Caki2 (cell line): Measurements from ENCODE around the gene WDR5B. TPM values are rescaled to one million over a fixed set of nuclear protein-coding genes. Genes with fewer than 3 reads are reported as not detected.
"Not testable (repeated sequence)": the region's sequence is repeated elsewhere in the genome, so short reads cannot be mapped to it uniquely, and the experiment has no call there.

Experiments
- DNase-seq: peaks from one replicate; pipeline ENCODE4 v3.0.0-alpha.2; 2015; ENCODE audit warnings: low read depth
- in situ Hi-C: cut with HindIII; loops from 2 replicates; pipeline ENCODE4 v1.10.0; 2016; ENCODE audit warnings: low sequenced_read_pairs, low pct_unique_long_range_greater_than_20kb, mixed read lengths
- total RNA-seq: library from RNA; depleted of rRNA; stranded (reverse); fragments of >200 nt; shearing (Covaris generic); gene quantifications from 2 replicates; pipeline ENCODE4 v1.2.3, GENCODE V29; 2014; ENCODE audit warnings: low replicate concordance; rRNA removed

Gene WDR5B
- 2.4 and 3.1 TPM in 2 replicates for total RNA-seq

DNA sequence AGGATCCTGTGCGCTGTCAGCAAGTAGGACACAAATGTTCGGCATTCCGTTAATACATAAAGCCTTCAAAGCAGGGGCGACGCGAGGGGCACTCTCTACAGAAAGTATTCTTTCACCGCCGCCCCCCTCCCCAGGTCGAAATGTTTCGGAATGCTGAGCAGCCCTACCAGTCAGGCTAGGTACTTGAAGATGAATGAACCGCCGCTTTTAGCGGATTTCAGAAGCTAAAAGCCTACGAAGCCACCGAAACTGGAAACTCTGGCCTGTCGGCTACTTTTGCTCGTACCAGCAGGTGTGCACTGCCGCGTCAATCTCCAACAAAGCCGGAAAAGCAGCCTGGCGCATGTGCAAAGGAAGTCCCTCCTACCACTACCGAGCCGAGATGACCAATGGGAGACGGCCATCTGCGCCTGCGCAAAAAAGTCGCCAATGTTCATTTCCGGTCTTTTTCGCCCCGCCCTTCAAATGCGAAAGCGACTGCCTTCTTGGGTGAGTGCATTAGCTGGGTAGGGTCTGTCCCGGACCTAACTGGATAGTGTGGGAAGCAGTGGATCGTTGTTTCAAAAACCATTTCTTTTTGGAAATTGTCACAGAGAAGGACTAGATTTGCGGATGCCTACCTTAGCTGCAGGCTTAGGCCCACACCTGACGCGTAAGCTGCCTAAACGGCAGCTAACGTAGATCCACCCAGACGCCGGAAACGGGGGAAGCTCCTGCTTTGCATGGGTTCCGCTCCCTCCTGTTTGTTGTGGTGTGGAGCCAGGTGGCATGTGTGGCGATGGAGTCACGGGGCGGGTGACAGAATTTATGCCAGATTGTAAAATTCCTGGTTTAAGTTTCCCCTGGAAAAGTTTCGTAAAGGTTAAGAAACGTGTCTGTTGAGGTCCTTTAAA, at the start of gene WDR5B:
TSS of gene WDR5B (minus strand) at position 301 of the 893 bp plus-strand sequence. CDS start 534 bp downstream, outside the sequence.
- in situ Hi-C loops = no loop called here
- DNase-seq = peak; percentile 96

DNA sequence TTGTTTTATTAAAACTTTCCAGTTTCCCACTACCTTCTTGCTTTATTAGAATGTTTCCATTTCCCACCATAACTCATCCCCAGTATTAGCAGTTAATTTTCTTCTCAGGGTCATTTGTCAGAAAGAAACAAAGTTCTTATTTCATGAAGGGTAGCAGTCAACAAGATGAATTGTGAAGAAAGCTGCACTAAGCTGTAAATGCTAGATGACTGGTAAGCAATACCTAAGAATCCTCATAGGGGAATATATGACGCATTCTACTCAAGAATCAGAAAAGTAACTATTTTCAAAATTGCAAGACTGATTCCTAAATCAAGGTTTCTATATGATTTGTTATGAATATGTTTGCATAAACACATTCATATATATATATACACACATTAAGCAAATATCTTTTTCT, 48.8 kb upstream of the WDR5B start:
- DNase-seq = no peak
- in situ Hi-C loops = no loop called here

DNA sequence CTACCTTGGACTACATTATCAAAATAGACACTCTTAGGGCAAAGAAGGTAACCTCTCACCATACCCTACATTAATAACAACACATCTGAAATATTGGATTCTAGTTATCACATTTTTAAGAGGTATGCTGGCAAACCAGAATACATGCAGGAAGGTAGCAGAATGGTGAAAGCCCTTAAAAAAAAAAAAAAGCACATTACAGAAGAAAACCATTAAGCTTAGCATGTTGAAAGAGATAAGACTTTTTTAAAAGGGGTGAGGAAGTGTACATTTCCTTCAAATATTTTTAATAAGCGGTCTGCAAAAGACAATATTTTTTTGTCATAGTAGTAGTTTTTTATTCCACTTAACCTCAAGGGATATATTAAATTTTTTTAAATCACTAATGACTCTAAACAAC, 46.5 kb upstream of the WDR5B start:
- in situ Hi-C loops = no loop called here
- no peak for DNase-seq

DNA sequence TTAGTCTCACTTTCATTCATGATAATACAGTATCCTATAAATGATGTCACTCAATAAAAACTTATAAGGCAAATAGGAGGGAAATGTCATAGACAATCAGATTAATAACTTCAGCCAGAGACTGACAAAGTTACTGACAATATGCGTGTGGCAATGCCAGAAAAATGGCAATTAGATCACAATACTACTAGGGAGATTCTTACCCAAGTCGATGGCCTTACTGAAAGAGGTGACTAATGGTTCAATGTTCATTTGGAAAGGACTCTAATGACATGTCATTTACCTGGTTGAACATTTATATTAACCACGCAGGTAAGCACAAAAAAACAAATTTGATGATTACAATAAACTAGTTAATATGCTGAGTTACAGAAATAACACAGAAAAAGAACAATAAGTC, 45.9 kb upstream of the WDR5B start:
- in situ Hi-C loops = no loop called here
- DNase-seq = no peak

DNA sequence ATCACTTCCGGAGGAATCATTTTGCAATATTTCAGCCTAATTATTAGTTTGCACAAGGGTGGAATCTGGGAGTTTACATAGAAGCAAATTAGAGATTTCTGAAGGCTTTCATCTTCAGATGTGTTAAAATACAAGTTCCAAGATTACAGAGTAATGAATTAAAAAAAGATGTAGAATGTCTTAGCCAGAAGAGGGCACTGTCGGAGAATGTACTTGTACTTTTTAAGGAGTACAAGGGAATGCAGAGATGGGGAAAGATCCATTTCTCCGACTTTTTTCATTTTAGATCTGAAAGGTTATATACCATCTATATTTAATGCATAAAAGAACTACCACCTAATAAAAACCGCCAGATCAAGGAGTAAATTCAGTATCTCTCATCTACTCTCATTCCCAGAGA, 43.1 kb upstream of the WDR5B start:
- in situ Hi-C loops = no loop called here

DNA sequence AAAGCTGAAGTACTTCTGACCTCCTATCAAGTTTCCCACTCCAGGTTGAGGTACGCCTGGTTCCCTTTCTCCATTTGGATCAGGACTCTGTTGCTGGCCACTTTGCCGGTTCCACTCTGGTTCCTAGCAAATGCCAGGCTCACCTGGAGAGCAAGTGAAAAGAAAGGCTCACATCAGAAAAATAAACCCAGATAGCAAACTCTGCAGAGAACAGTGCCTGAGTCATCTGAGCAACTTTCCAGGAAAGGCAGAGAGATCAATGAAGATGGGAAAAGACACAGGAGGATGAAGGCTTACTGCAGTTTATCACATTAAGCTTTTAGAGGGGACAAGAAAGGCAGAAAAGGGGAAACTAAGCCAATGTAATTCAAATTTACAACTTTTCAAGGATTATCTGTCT, 41.8 kb upstream of the WDR5B start:
- in situ Hi-C loops = no loop called here

More for the DNA sequence above, 43.1 kb upstream of the WDR5B start:
- peak; percentile 26 for DNase-seq

DNA sequence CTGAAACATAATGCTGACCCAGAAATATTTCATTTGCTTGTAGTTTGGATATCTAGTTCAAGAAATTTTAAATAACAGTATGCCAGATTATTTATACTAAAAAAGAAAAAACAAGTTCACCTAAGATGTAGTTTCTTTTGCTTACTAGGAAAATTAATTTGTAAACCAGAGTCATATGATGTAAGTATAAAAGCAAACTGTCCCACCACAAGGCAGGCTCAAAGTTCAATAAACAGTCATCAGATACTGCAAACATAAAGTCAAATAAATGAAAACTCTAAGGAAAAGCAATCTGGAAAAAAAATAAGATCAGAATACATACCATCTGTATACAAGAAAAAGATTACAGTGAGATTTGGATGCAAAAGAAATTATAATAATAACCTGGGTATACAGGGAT, 40.2 kb upstream of the WDR5B start:
- no peak for DNase-seq
- in situ Hi-C loops = no loop called here

More for the DNA sequence above, 41.8 kb upstream of the WDR5B start:
- no peak for DNase-seq

DNA sequence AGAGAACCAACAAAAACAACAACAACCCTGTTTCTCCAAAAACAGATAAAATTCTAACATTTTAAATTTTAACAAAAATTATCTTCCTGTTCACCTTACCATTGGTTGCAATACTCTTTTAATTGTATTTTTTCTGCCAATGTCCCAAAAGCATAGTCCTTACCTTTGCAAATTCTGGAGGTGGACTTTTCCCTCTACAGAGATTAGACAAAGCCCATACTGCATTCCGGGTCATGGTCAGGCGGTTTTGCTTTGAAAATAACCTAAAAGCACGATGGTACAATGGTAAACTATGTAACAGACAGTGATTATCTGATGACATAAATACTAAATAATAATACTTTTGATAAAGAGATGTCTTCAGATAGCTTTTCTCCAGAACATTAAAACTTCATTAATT, 35.5 kb upstream of the WDR5B start:
- in situ Hi-C loops = no loop called here
- DNase-seq = no peak

DNA sequence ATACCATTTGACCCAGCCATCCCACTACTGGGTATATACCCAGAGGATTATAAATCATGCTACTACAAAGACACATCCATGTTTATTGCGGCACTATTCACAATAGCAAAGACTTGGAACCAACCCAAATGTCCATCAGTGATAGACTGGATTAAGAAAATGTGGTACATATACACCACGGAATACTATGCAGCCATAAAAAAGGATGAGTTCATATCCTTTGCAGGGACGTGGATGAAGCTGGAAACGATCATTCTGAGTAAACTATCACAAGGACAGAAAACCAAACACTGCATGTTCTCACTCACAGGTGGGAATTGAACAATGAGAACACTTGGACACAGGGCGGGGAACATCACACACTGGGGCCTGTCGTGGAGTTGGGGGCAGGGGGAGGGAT, 32.4 kb upstream of the WDR5B start:
- in situ Hi-C loops, DNase-seq: not testable (repeated sequence)

DNA sequence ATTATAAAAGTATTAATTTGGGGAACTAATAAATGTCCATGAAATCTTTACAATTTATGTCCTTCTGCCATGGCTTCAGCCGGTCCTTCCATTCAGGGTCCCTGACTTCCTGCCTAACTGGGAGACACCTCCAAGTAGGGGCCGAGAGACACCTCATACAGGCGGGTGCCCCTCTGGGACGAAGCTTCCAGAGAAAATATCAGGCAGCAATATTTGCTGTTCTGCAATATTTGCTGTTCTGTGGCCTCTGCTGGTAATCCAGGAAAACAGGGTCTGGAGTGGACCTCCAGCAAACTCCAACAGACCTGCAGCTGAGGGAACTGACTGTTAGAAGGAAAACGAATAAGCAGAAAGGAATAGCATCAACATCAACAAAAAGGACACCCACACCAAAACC, 28.6 kb upstream of the WDR5B start:
- DNase-seq, in situ Hi-C loops: not testable (repeated sequence)

DNA sequence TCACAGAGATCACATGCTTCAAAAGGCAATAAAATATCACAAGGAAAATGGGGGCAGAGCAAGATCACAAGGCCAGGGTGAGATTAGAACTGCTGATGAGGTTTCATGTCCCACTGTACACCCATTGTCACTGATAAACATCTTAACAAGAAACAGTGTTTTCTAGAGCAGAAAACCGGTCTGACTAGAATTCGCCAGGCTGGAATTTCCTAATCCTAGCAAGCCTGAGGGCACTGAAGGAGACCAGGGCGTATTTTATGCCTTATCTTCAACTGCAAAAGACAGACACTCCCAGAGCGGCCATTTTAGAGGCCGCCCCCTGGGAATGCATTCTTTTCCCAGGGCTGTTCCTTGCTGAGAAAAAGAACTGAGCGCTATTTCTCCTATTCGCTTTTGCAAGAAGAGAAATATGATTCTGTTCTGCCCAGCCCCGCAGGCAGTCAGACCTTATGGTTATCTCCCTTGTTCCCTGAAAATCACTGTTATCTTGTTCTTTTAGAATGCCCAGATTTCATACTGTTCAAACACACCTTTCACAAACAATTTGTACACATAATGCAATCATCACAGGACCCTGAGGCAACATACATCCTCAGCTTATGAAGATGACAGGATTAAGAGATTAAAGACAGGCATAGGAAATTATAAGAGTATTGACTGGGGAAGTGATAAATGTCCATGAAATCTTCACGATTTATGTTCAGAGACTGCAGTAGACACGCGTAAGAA, 28.1 kb upstream of the WDR5B start:
- DNase-seq, in situ Hi-C loops: not testable (repeated sequence)

DNA sequence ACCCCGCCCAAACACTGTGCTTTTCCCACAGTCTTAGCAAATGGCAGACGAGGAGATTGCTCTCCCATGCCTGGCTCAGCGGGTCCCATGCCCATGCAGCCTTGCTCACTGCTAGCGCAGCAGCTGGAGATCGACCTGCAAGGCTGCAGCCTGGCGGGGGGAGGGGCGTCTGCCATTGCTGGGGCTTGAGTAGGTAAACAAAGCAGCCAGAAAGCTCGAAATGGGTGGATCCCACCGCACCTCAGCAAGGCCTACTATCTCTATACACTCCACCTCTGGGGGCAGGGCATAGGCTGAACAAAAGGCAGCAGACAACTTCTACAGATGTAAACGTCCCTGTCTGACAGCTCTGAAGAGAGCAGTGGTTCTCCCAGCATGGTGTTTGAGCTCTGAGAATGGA, 27.2 kb upstream of the WDR5B start:
- DNase-seq = no peak
- in situ Hi-C loops = no loop called here

DNA sequence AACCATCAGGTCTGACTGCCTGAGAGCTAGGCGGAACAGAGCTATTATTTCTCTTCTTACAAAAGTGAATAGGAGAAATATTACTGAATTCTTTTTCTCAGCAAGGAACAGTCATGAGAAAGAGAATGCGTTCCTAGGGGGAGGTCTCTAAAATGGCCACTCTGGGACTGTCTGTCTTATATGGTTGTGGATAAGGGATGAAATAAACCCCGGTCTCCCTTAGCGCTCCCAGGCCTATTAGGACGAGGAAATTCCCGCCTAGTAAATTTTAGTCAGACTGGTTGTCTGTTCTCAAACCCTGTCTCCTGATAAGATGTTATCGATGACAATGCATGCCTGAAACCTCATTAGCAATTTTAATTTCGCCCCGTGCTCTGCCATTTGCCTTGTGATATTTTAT, 20.1 kb upstream of the WDR5B start:
- in situ Hi-C loops = no loop called here

DNA sequence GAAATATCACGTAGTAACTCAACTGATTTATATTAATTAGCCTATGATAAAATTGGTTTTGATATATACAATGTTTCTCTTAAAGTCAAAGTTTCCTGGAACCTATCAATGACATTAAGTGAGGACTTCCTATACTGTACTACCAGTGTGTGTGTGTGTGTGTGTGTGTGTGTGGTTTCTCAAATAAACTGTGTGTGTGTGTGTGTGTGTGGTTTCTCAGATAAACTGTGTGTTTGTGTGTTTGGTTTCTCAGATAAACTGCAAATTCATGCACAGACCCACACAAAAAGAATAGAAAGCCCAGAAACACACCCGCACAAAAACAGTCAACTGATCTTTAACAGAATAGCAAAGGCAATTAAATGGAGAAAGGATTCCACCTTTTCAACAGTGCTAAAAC, 14.5 kb upstream of the WDR5B start:
- in situ Hi-C loops = no loop called here
- no peak for DNase-seq

More for the DNA sequence above, 20.1 kb upstream of the WDR5B start:
- no peak for DNase-seq

DNA sequence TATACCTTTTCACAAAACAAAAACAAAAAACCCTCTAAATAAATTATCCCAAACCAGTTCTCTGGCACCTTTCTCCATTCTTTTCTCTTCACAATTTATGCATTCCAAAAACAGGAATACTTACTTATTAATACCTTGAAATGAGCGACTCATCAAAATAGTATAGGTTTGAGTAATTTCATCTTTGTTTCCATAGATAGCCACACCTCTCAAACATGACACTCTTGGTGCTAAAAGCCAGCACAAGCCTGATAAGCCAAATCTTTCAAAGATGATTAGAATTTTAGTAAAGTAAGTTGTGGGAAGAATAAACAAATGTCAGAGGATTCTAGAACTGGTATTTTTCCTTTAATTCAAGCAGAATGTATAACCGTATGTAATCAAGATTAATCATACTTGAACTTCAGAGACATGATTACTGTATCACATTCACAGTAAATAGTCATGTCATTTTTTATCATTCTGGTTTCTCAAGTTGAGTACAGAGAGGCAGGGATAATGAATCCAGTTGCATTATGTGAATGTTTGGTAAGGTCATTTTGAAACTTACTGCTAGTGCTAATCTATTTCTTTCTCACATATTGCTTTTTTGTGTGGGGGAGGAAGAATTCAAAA, 12.1 kb upstream of the WDR5B start:
- DNase-seq = no peak
- in situ Hi-C loops = no loop called here

DNA sequence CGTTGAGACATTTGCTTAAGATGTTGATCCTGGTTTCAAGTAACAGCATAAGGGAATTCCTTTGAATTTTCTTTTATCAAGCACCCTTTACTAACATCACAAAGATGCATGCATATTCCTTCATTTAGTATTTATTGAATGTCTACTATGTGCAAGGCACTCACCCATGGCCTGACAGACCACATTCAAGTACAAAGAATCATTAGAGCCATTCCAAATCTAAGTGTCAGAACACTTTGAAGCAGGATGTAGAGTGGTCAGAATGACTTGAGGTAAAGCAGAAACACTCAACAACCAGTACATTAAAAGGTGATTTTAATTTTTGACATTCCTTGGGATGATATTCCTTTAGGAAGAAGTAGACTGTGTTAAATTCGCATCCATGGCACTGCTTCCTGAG, 6.0 kb upstream of the WDR5B start:
- no peak for DNase-seq
- in situ Hi-C loops = no loop called here

DNA sequence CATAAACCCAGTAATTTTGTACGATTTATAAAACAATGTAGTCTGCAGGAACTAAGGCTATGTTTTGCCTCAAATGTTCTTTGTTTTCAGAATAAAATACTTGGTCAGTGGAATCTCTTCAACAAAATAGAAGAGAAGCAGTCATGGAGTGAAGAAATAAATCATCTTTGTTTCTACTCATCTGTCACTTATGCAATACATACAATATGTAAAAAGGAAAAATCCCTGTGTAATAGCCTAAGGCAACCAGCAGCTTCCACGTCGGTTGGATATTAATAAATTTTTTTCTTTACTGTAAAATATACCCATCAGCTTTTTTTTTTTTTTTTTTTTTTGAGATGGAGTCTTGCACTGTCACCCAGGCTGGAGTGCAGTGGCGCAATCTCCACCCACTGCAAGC, 5.2 kb upstream of the WDR5B start:
- no peak for DNase-seq
- in situ Hi-C loops = no loop called here

DNA sequence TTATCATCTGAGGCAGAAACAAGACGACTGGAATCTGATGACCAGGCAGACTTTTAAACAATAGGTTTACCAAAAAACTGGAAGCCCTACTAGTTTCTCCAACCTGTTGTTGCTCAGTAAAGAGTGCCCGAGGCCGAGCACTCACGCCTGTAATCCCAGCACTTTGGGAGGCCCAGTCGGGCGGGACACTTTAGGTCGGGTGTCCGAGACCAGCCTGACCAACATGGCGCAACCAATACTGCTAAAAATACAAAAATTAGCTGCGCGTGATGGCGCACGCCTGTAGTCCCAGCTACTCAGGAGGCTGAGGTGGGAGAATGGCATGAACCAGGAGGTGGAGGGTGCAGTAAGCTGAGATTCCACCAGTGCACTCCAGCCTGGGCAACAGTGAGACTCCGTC, 1.1 kb upstream of the WDR5B start:
- in situ Hi-C loops = no loop called here
- peak; percentile 21 for DNase-seq
